Natural killer cell (primary cell): ENCODE data around the gene AOPEP. TPM values are rescaled to one million over a fixed set of nuclear protein-coding genes. Genes with fewer than 3 reads are reported as not detected.

Experiments used
- ATAC-seq, 3 donors: fragments of 150-1000 bp in 2 of 3; fragments of 200-7000 bp in 1 of 3; cut with Tn5 transposase; 1 replicate in 1 of 3; 2 replicates in 2 of 3; pipeline ENCODE4 v1.10.0; 2021; ENCODE audit warnings: mild to moderate bottlenecking in 2 of 3, moderate library complexity in 2 of 3
- DNase-seq, 2 donors: peaks; one replicate each; pipeline versions ENCODE4 v3.0.0 to v3.0.0-alpha.2; 2013 to 2021; ENCODE audit warnings: mixed read lengths in 1 of 2
- H3K27ac ChIP-seq: one replicate; pipeline ENCODE4 v1.5.1; 2013; ENCODE audit warnings: mild to moderate bottlenecking, low read length
- H3K27me3 ChIP-seq: one replicate; pipeline ENCODE4 v1.6.1; 2013; ENCODE audit warnings: low read length; ENCODE audit not compliant: control insufficient read depth, insufficient read depth
- H3K36me3 ChIP-seq: one replicate; pipeline ENCODE4 v1.6.1; 2013; ENCODE audit warnings: low read length; ENCODE audit not compliant: control insufficient read depth, insufficient read depth
- H3K4me1 ChIP-seq: one replicate; pipeline ENCODE4 v1.6.1; 2013; ENCODE audit warnings: low read length; ENCODE audit not compliant: control insufficient read depth, insufficient read depth
- H3K4me3 ChIP-seq: one replicate; pipeline ENCODE4 v1.5.1; 2013; ENCODE audit warnings: low read length
- H3K9me3 ChIP-seq: one replicate; pipeline ENCODE4 v1.6.1; 2013; ENCODE audit warnings: low read length; ENCODE audit not compliant: control insufficient read depth, insufficient read depth
- H3K27ac Mint-ChIP-seq, 2 donors: one replicate each; pipeline ENCODE4 v1.8.0; 2022; ENCODE audit warnings: mild to moderate bottlenecking in 2 of 2, mixed read lengths in 2 of 2, moderate library complexity in 1 of 2
- H3K27me3 Mint-ChIP-seq, 2 donors: one replicate each; pipeline ENCODE4 v1.8.0; 2022; ENCODE audit warnings: low read depth in 2 of 2, mixed read lengths in 2 of 2
- H3K36me3 Mint-ChIP-seq: one replicate; pipeline ENCODE4 v1.8.0; 2022; ENCODE audit warnings: mixed read lengths
- H3K4me1 Mint-ChIP-seq, 2 donors: one replicate each; pipeline ENCODE4 v1.8.0; 2022; ENCODE audit warnings: mixed read lengths in 2 of 2
- H3K4me3 Mint-ChIP-seq: one replicate; pipeline ENCODE4 v1.8.0; 2022; ENCODE audit warnings: mild to moderate bottlenecking, moderate library complexity, mixed read lengths
- H3K9me3 Mint-ChIP-seq, 2 donors: one replicate each; pipeline ENCODE4 v1.8.0; 2022; ENCODE audit warnings: mixed read lengths in 2 of 2
- WGBS: methylation state at CpG from one replicate; pipeline ENCODE4 v1.1.7; 2013; ENCODE audit warnings: missing lambda C conversion rate; ENCODE audit not compliant: insufficient coverage; 5-methylcytosine and 5-hydroxymethylcytosine counted together
- intact Hi-C: fragments of 100-400 bp; cut with micrococcal nuclease; formaldehyde crosslinking; loops from one replicate; pipeline ENCODE4 v1.14.2; 2022
- total RNA-seq, 4 donors: library from RNA; stranded (reverse); fragments of 120-200 nt in 1 of 4; gene quantifications; one replicate each; pipeline versions ENCODE4 v1.2.3 to v1.2.4, GENCODE V29; 2013 to 2022
- TF ChIP-seq, protein P1 (sequence below): fragments of 200-600 bp; IDR thresholded peaks from one replicate; pipeline ENCODE4 v1.8.0; 2022; ENCODE audit warnings: antibody characterized with exemption

Gene AOPEP
- total RNA-seq, 3 donors from 2014 or later (not counting 1 experiment from before 2014, with no cell fraction given), result 20.1 to 22.6 (median 20.6) TPM

GRCh38 chr9:94944626-94945025, 218.1 kb downstream of the AOPEP start:
- H3K4me3 Mint-ChIP-seq, result no peak overlapping the region
- no peaks in the 10 kb centered on the region for H3K9me3 Mint-ChIP-seq
- no peaks in the 10 kb centered on the region for H3K4me1 ChIP-seq
- no CpG with 5 or more reads among the region's 1 CpG for WGBS
- no peaks in the 10 kb centered on the region for H3K27me3 Mint-ChIP-seq
- H3K36me3 Mint-ChIP-seq, result no peaks in the 10 kb centered on the region
- no peak overlapping the region for H3K27ac ChIP-seq
- TF ChIP-seq, protein P1, sequence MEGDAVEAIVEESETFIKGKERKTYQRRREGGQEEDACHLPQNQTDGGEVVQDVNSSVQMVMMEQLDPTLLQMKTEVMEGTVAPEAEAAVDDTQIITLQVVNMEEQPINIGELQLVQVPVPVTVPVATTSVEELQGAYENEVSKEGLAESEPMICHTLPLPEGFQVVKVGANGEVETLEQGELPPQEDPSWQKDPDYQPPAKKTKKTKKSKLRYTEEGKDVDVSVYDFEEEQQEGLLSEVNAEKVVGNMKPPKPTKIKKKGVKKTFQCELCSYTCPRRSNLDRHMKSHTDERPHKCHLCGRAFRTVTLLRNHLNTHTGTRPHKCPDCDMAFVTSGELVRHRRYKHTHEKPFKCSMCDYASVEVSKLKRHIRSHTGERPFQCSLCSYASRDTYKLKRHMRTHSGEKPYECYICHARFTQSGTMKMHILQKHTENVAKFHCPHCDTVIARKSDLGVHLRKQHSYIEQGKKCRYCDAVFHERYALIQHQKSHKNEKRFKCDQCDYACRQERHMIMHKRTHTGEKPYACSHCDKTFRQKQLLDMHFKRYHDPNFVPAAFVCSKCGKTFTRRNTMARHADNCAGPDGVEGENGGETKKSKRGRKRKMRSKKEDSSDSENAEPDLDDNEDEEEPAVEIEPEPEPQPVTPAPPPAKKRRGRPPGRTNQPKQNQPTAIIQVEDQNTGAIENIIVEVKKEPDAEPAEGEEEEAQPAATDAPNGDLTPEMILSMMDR, result no peak
- H3K27ac Mint-ChIP-seq, result no peak overlapping the region
- H3K4me1 Mint-ChIP-seq, result peaks cover 8 to 13% of the 10 kb centered on the region in 2 donors
- no peaks in the 10 kb centered on the region for H3K9me3 ChIP-seq
- no peak overlapping the region for H3K4me3 ChIP-seq
- H3K36me3 ChIP-seq, result no peaks in the 10 kb centered on the region
- intact Hi-C loops, result no loop called here
- DNase-seq (no peak), ATAC-seq (no peak)
- no peaks in the 10 kb centered on the region for H3K27me3 ChIP-seq

DNA sequence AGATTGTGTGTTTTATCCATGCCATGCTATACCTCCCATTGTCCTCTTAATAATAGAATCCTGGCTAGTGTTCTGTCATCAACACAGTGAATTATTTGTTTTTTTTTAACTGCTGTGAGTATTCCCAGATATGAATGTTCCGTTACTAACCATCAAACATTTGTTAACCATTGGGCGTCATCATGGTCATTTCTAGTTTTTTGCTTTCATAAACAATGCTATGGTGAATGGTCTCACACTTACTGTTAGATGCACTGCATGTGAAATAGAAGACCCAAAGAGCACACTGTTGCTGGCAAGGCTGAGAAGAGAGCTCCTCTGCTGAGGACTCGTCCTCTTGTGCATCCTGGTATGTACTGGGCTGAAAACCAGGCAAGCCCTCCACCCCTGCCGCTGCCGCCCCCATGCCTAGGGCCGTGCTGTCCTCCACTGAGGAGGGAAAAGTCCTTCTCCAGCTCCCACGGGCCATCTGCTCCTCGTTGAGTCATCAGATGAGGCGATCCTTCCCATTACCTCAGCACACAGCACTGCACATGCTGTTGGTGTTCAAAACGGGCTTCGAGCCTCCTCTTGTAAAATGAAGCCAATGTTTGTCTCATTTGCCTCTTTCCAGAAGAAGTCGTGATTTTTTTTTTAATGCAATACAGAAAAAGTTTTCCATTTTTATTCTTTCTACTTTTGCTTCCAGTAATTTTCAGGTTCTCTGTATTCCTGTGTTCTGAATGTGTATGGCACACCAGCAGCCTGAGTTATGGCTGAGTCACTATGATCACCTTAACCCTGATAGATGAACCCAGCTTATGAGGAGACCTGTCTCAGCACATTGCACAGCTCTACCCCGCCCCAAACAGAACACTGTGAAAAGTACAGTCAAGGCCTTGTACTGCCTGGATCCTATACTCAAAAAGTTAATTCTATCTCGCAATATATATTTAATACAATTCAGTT, 219.0 kb downstream of the AOPEP start:
- no peak overlapping the region for H3K27ac Mint-ChIP-seq
- H3K4me3 ChIP-seq, result no peak overlapping the region
- H3K4me1 ChIP-seq, result peaks cover 4% of the 10 kb centered on the region
- 91% methylated on average over 13 of the region's 14 CpGs for WGBS
- intact Hi-C loops, result no loop called here
- TF ChIP-seq, protein P1, result no peak
- ATAC-seq (peak in 1 of 3 donors; percentile 8), DNase-seq (no peak)
- H3K4me1 Mint-ChIP-seq, result peaks cover 16 to 20% of the 10 kb centered on the region in 2 donors
- H3K4me3 Mint-ChIP-seq, result no peak overlapping the region
- H3K36me3 Mint-ChIP-seq, result no peaks in the 10 kb centered on the region
- no peaks in the 10 kb centered on the region for H3K36me3 ChIP-seq
- H3K27me3 Mint-ChIP-seq, result no peaks in the 10 kb centered on the region
- no peaks in the 10 kb centered on the region for H3K9me3 ChIP-seq
- H3K27ac ChIP-seq, result no peak overlapping the region
- H3K27me3 ChIP-seq, result no peaks in the 10 kb centered on the region
- no peaks in the 10 kb centered on the region for H3K9me3 Mint-ChIP-seq

GRCh38 chr9:94946256-94946655, 219.8 kb downstream of the AOPEP start:
- H3K27ac ChIP-seq, result no peak overlapping the region
- no peaks in the 10 kb centered on the region for H3K27me3 Mint-ChIP-seq

More at GRCh38 chr9:94946256-94946655, 219.8 kb downstream of the AOPEP start:
- Mint-ChIP-seq H3K9me3 (no peaks in the 10 kb centered on the region), H3K27ac (no peak overlapping the region), H3K36me3 (no peaks in the 10 kb centered on the region), H3K4me3 (no peak overlapping the region), H3K4me1 (peaks cover 22 to 24% of the 10 kb centered on the region in 2 donors)
- intact Hi-C loops, result no loop called here
- DNase-seq (no peak), ATAC-seq (no peak)
- WGBS, result 98% methylated on average over 3 of the region's 3 CpGs
- TF ChIP-seq, protein P1, result no peak
- no peaks in the 10 kb centered on the region for H3K27me3 ChIP-seq
- no peak overlapping the region for H3K4me3 ChIP-seq
- no peaks in the 10 kb centered on the region for H3K9me3 ChIP-seq
- no peaks in the 10 kb centered on the region for H3K36me3 ChIP-seq
- peaks cover 12% of the 10 kb centered on the region for H3K4me1 ChIP-seq
